Fibroblast of mammary gland (primary cell): ENCODE results near the gene SH3RF3.

Experiments used
- DNase-seq: peaks from one replicate; pipeline ENCODE4 v3.0.0-alpha.2; 2010; ENCODE audit warnings: low read depth
- H3K4me3 ChIP-seq: 2 replicates; pipeline ENCODE4 v1.5.1; 2011; ENCODE audit warnings: low read depth, mild to moderate bottlenecking, low read length, moderate library complexity; ENCODE audit not compliant: control insufficient read depth
- CTCF ChIP-seq: conservative IDR thresholded peaks from 2 replicates; pipeline ENCODE4 v1.5.1; 2011; ENCODE audit warnings: low read depth, low read length, inconsistent platforms; ENCODE audit not compliant: control insufficient read depth, insufficient read depth

The SH3RF3 gene

GRCh38 chr2:109391243-109391642 lies 262.2 kb downstream of the SH3RF3 start:
- TF ChIP-seq CTCF, result no peak

GRCh38 chr2:109392140-109392539 lies 263.1 kb downstream of the SH3RF3 start:
- no peak for DNase-seq
- no peak overlapping the region for H3K4me3 ChIP-seq
- TF ChIP-seq CTCF, result no peak

More at GRCh38 chr2:109391243-109391642, 262.2 kb downstream of the SH3RF3 start:
- no peak for DNase-seq
- no peak overlapping the region for H3K4me3 ChIP-seq

GRCh38 chr2:109392816-109393661 lies 264.0 kb downstream of the SH3RF3 start:
- no peak for DNase-seq
- no peak for TF ChIP-seq CTCF
- no peak overlapping the region for H3K4me3 ChIP-seq

- H3K4me3 ChIP-seq, result no peak overlapping the region
- TF ChIP-seq CTCF, result no peak
- no peak for DNase-seq
These were observed 264.6 kb downstream of the SH3RF3 start for GRCh38 chr2:109393662-109393972.

GRCh38 chr2:109395494-109396201 lies 266.6 kb downstream of the SH3RF3 start:
- DNase-seq, result no peak
- TF ChIP-seq CTCF, result no peak
- H3K4me3 ChIP-seq, result no peak overlapping the region

- no peak for TF ChIP-seq CTCF
- H3K4me3 ChIP-seq, result no peak overlapping the region
- DNase-seq, result peak; percentile 19
These were observed 267.5 kb downstream of the SH3RF3 start for GRCh38 chr2:109396202-109397180.
